K562 treated with DMSO at 1 percent for 24 hours (cell line): ENCODE data around the gene LRRC2. TPM values are rescaled to one million over a fixed set of nuclear protein-coding genes. Genes with fewer than 3 reads are reported as not detected.

ENCODE experiments used
- total RNA-seq: library from RNA; unstranded; fragments of 300-600 nt; gene quantifications from 2 replicates; pipeline ENCODE4 v1.2.3, GENCODE V29; 2022; ENCODE audit warnings: low read depth; ENCODE audit not compliant: insufficient read depth

LRRC2 gene
- total RNA-seq, result not detected in 2 replicates

GRCh38 chr3:46566040-46566641, at the start of gene LRRC2:
Gene LRRC2, minus strand, starts transcription at chr3:46566302. Its CDS starts 14,711 bp downstream, at chr3:46551591.

GRCh38 chr3:46612324-46612723, 46.2 kb upstream of the LRRC2 start, which contains the start of gene FAM240A:
Gene FAM240A, plus strand, starts transcription at chr3:46612525. Its CDS starts 159 bp downstream, at chr3:46612684.

GRCh38 chr3:46497556-46498265, 68.4 kb downstream of the LRRC2 start, which contains the start of gene RTP3:
Gene RTP3, plus strand, starts transcription at chr3:46497976. Its CDS starts 87 bp downstream, at chr3:46498063.

Other genes with a start within 250 kb of the LRRC2 start
- gene CCR2, start 212.2 kb downstream of the LRRC2 start, total RNA-seq, result not detected in 2 replicates
- gene CCR5, start 195.4 kb downstream of the LRRC2 start, total RNA-seq, result not detected in 2 replicates
- gene CCRL2, start 159.0 kb downstream of the LRRC2 start, total RNA-seq, result 16.5 and 19.0 TPM in 2 replicates
- gene LTF, start 101.4 kb downstream of the LRRC2 start, total RNA-seq, result not detected in 2 replicates
- gene RTP3, start 68.3 kb downstream of the LRRC2 start, total RNA-seq, result not detected in 2 replicates
- gene FAM240A, start 46.2 kb upstream of the LRRC2 start, total RNA-seq, result not detected in 2 replicates
- 0.22 and 0.52 TPM in 2 replicates for gene ALS2CL, start 127.4 kb upstream of the LRRC2 start, total RNA-seq
- not detected in 2 replicates for gene TMIE, start 135.1 kb upstream of the LRRC2 start, total RNA-seq
- gene PRSS50, start 151.6 kb upstream of the LRRC2 start, total RNA-seq, result not detected in 2 replicates